ENCODE data around the gene BLTP3A.
"Not testable (repeated sequence)": the region's sequence is repeated elsewhere in the genome, so short reads cannot be mapped to it uniquely, and the experiment has no call there.

DNA sequence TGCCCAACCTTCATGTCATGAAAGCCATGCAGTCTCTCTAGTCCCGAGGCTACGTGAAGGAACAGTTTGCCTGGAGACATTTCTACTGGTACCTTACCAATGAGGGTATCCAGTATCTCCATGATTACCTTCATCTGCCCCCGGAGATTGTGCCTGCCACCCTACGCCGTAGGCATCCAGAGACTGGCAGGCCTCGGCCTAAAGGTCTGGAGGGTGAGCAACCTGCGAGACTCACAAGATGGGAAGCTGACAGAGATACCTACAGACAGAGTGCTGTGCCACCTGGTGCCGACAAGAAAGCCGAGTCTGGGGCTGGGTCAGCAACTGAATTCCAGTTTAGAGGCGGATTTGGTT is 47.6 kb upstream of the BLTP3A start:
- TF ChIP-seq, protein P1, sequence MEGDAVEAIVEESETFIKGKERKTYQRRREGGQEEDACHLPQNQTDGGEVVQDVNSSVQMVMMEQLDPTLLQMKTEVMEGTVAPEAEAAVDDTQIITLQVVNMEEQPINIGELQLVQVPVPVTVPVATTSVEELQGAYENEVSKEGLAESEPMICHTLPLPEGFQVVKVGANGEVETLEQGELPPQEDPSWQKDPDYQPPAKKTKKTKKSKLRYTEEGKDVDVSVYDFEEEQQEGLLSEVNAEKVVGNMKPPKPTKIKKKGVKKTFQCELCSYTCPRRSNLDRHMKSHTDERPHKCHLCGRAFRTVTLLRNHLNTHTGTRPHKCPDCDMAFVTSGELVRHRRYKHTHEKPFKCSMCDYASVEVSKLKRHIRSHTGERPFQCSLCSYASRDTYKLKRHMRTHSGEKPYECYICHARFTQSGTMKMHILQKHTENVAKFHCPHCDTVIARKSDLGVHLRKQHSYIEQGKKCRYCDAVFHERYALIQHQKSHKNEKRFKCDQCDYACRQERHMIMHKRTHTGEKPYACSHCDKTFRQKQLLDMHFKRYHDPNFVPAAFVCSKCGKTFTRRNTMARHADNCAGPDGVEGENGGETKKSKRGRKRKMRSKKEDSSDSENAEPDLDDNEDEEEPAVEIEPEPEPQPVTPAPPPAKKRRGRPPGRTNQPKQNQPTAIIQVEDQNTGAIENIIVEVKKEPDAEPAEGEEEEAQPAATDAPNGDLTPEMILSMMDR (IDR thresholded peaks at IDR 0.05): not testable (repeated sequence)
- not testable (repeated sequence) for TF ChIP-seq POLR2A (IDR thresholded peaks at IDR 0.05)
